Activated CD8-positive, alpha-beta T cell treated with anti-CD3 and anti-CD28 coated beads, Interleukin-2, amount 10 ng/mL, durations not matched to agents 7 days and 5 days (primary cell): ENCODE measurements around the gene MB21D2. TPM values are rescaled to one million over a fixed set of nuclear protein-coding genes. Genes with fewer than 3 reads are reported as not detected.
"Not testable (repeated sequence)": the region's sequence is repeated elsewhere in the genome, so short reads cannot be mapped to it uniquely, and the experiment has no call there.

ENCODE experiments used
- ATAC-seq: fragments of 150-1000 bp; cut with Tn5 transposase; one replicate; pipeline ENCODE4 v1.10.0; 2021; ENCODE audit warnings: moderate library complexity
- CTCF ChIA-PET: fragments of 350-600 bp; sonication (Branson Sonifier 250); formaldehyde crosslinking; loops from one replicate; lab custom pipeline; 2021; ENCODE audit warnings: antibody characterized with exemption; lab: Charles Lee
- POLR2A ChIA-PET: fragments of 350-600 bp; sonication (Branson Sonifier 250); formaldehyde crosslinking; loops from one replicate; lab custom pipeline; 2021; ENCODE audit warnings: antibody characterized with exemption; lab: Charles Lee
- DNase-seq: peaks from one replicate; pipeline ENCODE4 v3.0.0-alpha.2; 2020
- H3K27ac Mint-ChIP-seq: one replicate; pipeline ENCODE4 v1.8.0; 2021; ENCODE audit warnings: mild to moderate bottlenecking, mixed read lengths
- H3K27me3 Mint-ChIP-seq: one replicate; pipeline ENCODE4 v1.8.0; 2021; ENCODE audit warnings: low read depth, mixed read lengths
- H3K36me3 Mint-ChIP-seq: one replicate; pipeline ENCODE4 v1.8.0; 2021; ENCODE audit warnings: low read depth, mixed read lengths
- H3K4me1 Mint-ChIP-seq: one replicate; pipeline ENCODE4 v1.8.0; 2021; ENCODE audit warnings: low read depth, mixed read lengths
- H3K4me3 Mint-ChIP-seq: one replicate; pipeline ENCODE4 v1.8.0; 2021; ENCODE audit warnings: mild to moderate bottlenecking, mixed read lengths
- H3K9me3 Mint-ChIP-seq: one replicate; pipeline ENCODE4 v1.8.0; 2022; ENCODE audit warnings: mixed read lengths; ENCODE audit not compliant: insufficient read depth
- total RNA-seq, 2 experiments: library from RNA; stranded (reverse); gene quantifications; one replicate each; pipeline ENCODE4 v1.2.3, GENCODE V29; 2021

MB21D2 gene
- total RNA-seq = 1 to 10 TPM; 6.5 to 7.2 TPM

DNA sequence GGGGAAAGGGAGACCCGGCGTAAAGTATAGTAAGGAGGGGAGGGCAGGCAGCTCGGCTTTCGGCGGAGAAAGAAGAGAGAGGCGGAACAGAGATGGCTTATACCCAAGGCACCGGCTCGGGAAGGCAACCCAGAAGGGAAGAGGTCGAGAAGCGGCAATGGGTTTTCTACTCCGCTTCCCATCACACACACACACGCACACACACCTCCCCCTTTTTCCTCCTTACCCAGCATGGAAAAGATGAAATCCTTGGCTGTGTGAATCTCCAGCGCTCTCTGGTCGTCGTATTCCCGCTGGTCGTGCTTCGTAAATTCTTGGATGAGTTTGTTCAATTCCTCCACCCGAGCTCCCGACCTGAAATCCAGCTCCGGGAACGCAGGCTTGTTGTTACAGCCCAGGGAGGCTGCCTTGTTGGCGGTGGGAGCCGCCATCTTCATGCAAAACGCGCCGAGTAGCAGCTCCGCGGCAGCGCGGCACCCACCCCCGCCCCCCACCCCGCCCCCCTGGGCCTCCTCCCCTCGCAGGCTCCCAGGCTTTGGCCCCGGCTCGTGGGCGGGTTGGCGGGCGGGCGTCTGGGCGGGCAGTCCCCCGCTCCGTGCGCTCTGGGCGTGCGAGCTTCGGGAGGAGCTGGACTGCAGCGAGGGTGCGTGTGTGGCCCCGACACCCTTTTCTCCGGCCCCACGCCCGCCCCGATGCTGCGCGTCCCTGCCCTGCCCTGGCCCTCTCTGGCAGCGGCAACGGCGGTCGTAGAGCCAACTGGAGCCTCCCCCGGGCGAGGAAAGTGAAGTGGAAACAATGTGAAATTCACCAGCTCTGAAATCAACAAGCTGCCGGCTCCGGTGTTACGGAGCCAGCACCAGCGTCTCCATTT, at the start of gene MB21D2:
Gene MB21D2 (minus strand): TSS at position 453 of the 871 bp plus-strand sequence. CDS start 16 bp downstream, at position 437.
- DNase-seq (peak; percentile 64), ATAC-seq (peak; percentile 85)
- H3K4me1 Mint-ChIP-seq = peaks cover 44% of the 10 kb centered on the region
- peaks cover 7% of the 10 kb centered on the region for H3K36me3 Mint-ChIP-seq
- no peaks in the 10 kb centered on the region for H3K9me3 Mint-ChIP-seq
- H3K27me3 Mint-ChIP-seq = peaks cover 55% of the 10 kb centered on the region
- ChIA-PET POLR2A (interaction anchor here (0.6 to 1.8 kb wide), 6 partner anchors 18 to 135 kb away, joined by 3 to 6 read pairs (median 4); no protein-coding TSS in a partner anchor), CTCF (interaction anchor here (1.0 to 3.5 kb wide), 7 partner anchors 11 to 104 kb away, joined by 3 to 15 read pairs (median 7); no protein-coding TSS in a partner anchor)
- H3K4me3 Mint-ChIP-seq = peak within 1 kb of the TSS; percentile 90
- peak within 1 kb of the TSS; percentile 87 for H3K27ac Mint-ChIP-seq

- DNase-seq, H3K9me3 Mint-ChIP-seq, H3K4me3 Mint-ChIP-seq, H3K36me3 Mint-ChIP-seq, CTCF ChIA-PET, H3K4me1 Mint-ChIP-seq, H3K27me3 Mint-ChIP-seq, H3K27ac Mint-ChIP-seq, ATAC-seq, POLR2A ChIA-PET: not testable (repeated sequence)
These were observed 47.5 kb upstream of the MB21D2 start for GRCh38 chr3:192964959-192965719.

DNA sequence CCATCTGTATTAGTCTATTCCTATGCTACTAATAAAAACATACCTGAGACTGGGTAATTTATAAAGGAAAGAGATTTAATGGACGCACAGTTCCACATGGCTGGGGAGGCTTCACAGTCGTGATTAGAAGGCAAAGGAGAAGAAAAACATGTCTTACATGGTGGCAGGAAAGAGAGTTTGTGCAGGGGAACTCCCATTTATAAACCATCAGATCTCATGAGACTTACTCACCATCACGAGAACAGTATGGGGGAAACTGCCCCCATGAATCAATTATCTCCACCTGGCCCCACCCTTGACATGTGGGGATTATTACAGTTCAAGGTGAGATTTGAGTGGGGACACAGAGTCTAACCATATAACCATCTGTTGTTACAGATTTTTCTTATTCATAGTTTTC, 42.1 kb upstream of the MB21D2 start:
- H3K27ac Mint-ChIP-seq = no peak overlapping the region
- CTCF ChIA-PET = no interaction called here
- H3K27me3 Mint-ChIP-seq = peaks cover 2% of the 10 kb centered on the region
- no peaks in the 10 kb centered on the region for H3K4me1 Mint-ChIP-seq
- ATAC-seq = no peak
- POLR2A ChIA-PET = no interaction called here
- no peak for DNase-seq
- no peak overlapping the region for H3K4me3 Mint-ChIP-seq
- no peaks in the 10 kb centered on the region for H3K9me3 Mint-ChIP-seq
- no peaks in the 10 kb centered on the region for H3K36me3 Mint-ChIP-seq

DNA sequence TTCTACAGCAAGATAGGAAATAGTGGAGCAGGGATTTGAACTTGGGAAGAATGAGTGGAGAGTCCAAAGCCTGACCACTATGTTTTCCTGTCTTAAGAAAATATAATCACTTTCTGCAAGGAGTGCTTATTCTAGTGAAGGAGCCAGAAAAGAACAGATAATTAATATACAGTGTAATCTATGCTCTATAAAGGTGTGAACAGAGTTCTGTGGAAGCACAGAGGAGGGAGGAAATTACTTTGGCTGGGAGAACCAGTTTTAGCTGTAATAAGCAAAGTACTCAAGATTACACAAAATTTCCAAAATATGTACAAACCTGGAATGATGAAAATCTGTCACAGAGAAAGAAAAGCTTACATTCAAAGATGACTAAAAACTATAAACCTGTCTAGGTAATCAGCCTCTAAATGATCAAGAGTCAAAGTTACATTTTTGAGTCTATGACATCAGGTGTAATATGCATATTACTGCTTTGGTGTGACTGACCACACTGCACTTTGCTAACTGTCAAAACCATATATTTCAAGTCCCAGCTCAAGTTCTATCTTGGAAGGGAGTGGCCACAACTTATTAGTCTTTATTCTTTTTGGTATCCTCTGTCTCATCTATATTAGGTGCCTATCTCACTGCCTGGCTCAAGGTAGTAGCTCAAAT, 40.7 kb upstream of the MB21D2 start:
- POLR2A ChIA-PET = no interaction called here
- Mint-ChIP-seq H3K27me3 (peaks cover 2% of the 10 kb centered on the region), H3K4me1 (no peaks in the 10 kb centered on the region), H3K36me3 (no peaks in the 10 kb centered on the region), H3K4me3 (no peak overlapping the region), H3K9me3 (peaks cover 3% of the 10 kb centered on the region), H3K27ac (no peak overlapping the region)
- ATAC-seq (no peak), DNase-seq (no peak)
- CTCF ChIA-PET = no interaction called here

DNA sequence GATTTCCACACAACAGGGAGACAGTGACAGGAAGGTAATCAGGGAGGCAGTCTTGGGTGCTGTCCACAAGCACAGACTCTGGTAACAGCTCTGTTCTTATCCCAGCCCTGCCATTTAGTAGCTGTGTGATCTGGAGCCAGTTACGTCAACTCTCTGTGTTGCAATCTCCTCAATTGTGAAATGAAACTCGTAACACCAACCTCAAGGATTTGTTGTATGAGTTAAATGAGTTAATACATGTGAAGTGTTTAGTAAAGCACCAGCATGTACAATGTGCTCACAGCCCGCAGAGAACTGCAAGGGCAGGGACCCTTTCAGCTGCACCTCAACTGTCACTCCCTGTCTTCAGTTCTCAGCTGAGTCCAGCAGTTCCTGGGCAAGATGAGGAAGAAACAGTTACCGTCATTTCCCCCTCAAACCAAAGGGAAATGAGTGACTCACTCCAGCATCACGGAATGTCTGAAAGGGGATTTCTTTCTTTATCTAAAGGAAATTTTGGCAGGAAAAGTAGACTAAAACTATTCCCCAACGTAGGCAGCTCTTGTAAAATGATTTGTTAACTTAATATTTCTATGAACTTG, 39.9 kb upstream of the MB21D2 start:
- Mint-ChIP-seq H3K27ac (no peak overlapping the region), H3K36me3 (no peaks in the 10 kb centered on the region), H3K4me1 (no peaks in the 10 kb centered on the region), H3K9me3 (peaks cover 3% of the 10 kb centered on the region), H3K27me3 (peaks cover 2% of the 10 kb centered on the region), H3K4me3 (no peak overlapping the region)
- DNase-seq (no peak), ATAC-seq (no peak)
- POLR2A ChIA-PET = no interaction called here
- CTCF ChIA-PET = no interaction called here

- Mint-ChIP-seq H3K27me3 (peaks cover 2% of the 10 kb centered on the region), H3K4me1 (no peaks in the 10 kb centered on the region), H3K27ac (no peak overlapping the region), H3K9me3 (peaks cover 3% of the 10 kb centered on the region), H3K4me3 (no peak overlapping the region), H3K36me3 (no peaks in the 10 kb centered on the region)
- CTCF ChIA-PET = no interaction called here
- ATAC-seq (no peak), DNase-seq (no peak)
- POLR2A ChIA-PET = no interaction called here
These were observed 36.3 kb upstream of the MB21D2 start for GRCh38 chr3:192953926-192954325.

GRCh38 chr3:192947421-192947820, 29.8 kb upstream of the MB21D2 start:
- POLR2A ChIA-PET = no interaction called here
- Mint-ChIP-seq H3K4me1 (no peaks in the 10 kb centered on the region), H3K27ac (no peak overlapping the region), H3K27me3 (peaks cover 5% of the 10 kb centered on the region), H3K9me3 (no peaks in the 10 kb centered on the region), H3K4me3 (no peak overlapping the region), H3K36me3 (no peaks in the 10 kb centered on the region)
- DNase-seq = no peak
- no peak for ATAC-seq
- CTCF ChIA-PET = no interaction called here

DNA sequence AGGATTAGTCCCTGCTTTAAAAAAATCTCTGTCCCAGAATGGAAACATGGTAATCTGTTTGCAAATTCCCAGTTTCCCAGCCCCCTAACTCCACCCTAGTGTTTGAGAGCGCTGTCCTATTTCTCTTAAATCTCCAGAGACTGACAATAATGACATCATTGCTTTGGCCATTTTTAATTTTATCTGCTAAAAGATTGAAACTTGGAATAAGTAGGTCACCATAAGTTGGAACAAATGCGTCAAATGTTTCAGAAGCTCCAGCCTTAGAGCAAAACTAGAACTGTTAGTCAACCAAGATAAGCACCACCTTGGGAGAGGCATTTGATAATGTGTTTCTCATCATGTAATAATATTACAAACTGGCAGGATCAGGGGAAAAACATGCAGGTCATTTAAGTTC, 25.7 kb upstream of the MB21D2 start:
- ChIA-PET CTCF (no interaction called here), POLR2A (no interaction called here)
- Mint-ChIP-seq H3K4me1 (no peaks in the 10 kb centered on the region), H3K36me3 (no peaks in the 10 kb centered on the region), H3K27ac (no peak overlapping the region), H3K27me3 (peaks cover 10% of the 10 kb centered on the region), H3K9me3 (no peaks in the 10 kb centered on the region), H3K4me3 (no peak overlapping the region)
- no peak for DNase-seq
- ATAC-seq = no peak

- Mint-ChIP-seq H3K36me3 (no peaks in the 10 kb centered on the region), H3K27ac (no peak overlapping the region), H3K4me1 (no peaks in the 10 kb centered on the region), H3K27me3 (peaks cover 10% of the 10 kb centered on the region), H3K9me3 (no peaks in the 10 kb centered on the region), H3K4me3 (no peak overlapping the region)
- ChIA-PET POLR2A (no interaction called here), CTCF (no interaction called here)
- DNase-seq = no peak
- ATAC-seq = no peak
These were observed 25.0 kb upstream of the MB21D2 start for GRCh38 chr3:192942625-192943024.

DNA sequence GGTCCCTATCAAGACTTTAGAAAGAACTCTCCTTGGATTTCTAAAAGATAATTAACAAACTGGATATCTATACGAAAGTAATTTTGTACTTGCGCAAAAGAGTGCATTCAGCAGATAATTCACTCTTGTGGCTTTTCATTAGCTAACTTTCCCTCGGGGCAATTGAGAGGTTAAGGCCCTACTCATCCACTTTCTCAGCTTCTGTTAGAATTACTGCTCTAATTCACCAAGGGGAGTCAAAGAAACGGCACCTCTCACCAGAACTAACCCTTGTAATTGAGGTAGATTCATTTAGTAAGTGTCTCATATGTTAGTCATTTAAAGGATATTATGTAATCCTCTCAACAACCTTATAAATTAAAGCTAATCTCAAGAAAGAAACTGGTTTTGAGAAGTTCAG, 22.5 kb upstream of the MB21D2 start:
- no peak overlapping the region for H3K4me3 Mint-ChIP-seq
- peaks cover 5% of the 10 kb centered on the region for H3K27me3 Mint-ChIP-seq
- no peak for DNase-seq

DNA sequence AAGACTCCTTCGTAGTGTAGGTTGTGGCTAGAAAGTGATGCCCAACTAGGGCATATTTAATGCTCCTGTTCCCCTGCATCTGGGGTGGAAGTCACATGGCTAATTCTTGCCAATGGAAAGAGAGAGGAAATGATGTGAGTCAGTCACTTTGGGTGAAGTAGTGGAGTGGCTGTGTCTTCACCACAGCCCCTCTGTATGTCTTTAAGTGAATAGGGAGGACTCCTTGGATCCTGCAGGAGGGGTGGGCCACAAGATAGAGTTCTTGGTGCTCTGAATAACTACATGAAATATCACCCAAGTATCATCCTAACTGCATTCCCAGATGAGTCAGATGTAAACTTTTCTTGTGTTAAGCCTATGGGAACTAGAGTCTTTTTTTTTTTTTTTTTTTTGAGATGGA, 17.8 kb upstream of the MB21D2 start:
- Mint-ChIP-seq H3K36me3 (no peaks in the 10 kb centered on the region), H3K27me3 (no peaks in the 10 kb centered on the region), H3K9me3 (no peaks in the 10 kb centered on the region), H3K4me3 (no peak overlapping the region), H3K27ac (no peak overlapping the region), H3K4me1 (peaks cover 4% of the 10 kb centered on the region)
- no peak for DNase-seq
- CTCF ChIA-PET = no interaction called here
- POLR2A ChIA-PET = no interaction called here
- no peak for ATAC-seq

More for the DNA sequence above, 22.5 kb upstream of the MB21D2 start:
- no peak overlapping the region for H3K27ac Mint-ChIP-seq
- no peaks in the 10 kb centered on the region for H3K9me3 Mint-ChIP-seq
- CTCF ChIA-PET = no interaction called here
- POLR2A ChIA-PET = no interaction called here
- no peak for ATAC-seq
- H3K36me3 Mint-ChIP-seq = no peaks in the 10 kb centered on the region
- peaks cover 4% of the 10 kb centered on the region for H3K4me1 Mint-ChIP-seq
